Measurements from ENCODE around the gene LRRC42. TPM values are rescaled to one million over a fixed set of nuclear protein-coding genes. Genes with fewer than 3 reads are reported as not detected.

The LRRC42 gene
- total and polyA plus RNA-seq, 9 of the 15 experiments (the other 6 are each of a cell fraction or from before 2014, with no cell fraction given): 17.3 to 51.9 (median 35.5) TPM

DNA sequence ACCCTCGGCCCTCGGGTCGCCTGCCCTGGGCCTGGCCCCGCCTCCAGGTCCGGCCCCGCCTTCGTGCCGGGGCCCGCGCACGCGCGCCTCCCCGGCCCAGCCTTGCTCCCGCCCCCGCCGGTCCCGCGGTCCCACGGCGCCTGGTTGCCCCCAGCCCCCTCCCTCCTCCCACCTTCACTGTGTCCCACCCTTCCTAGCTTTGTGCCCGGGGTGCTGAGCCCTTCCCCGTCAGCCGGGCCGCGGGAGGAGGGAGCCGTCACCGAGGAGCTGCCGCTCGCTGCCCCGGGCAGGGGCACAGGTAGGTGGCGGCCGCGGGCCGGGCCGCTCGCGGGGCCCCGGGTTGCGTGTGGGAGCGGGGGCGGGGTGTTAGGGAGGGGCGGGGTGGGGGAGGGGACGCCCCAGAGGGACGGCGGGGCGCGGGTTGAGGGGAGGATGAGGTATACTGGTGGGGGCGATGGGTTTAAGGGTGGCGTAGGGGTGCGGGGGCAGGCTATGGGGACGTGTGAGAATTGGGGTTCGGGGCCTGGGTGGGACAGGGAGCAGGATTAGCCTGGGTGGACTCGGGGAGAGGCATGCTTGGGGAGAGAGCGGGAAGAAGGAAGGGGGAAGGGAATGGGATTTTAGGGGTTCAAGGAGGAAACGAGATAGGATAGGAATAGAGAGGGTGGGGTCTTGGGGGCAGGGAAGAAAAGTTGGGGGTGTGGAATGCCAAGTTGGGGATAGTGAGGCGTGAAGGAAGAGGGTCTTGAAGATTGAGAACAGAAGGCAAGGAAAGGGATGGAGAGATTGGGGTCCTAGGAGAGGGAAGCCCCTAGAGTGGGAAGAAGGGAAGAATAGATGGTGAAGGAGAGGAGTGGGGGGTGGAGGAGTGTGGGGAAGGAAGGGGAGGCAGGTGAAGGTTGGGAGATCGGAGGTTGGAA lies at the start of gene LRRC42 (continued):
- peak; percentile 70; the same call in 1 of the 2 replicates for TF ChIP-seq PHF8 (IDR thresholded peaks at IDR 0.05; ENCODE audit: borderline replicate concordance, low read length)
- no peak for TF ChIP-seq ZSCAN29 (IDR thresholded peaks at IDR 0.05)
- peak; percentile 94; a peak in 2 of 4 replicates for TF ChIP-seq NRF1 (conservative IDR thresholded peaks at IDR 0.05 in 1 of 2, IDR thresholded peaks at IDR 0.05 in 1 of 2)
- peak; percentile 3; the same call in 1 of the 2 replicates for TF ChIP-seq OTX1 (CRISPR knock-in tag; IDR thresholded peaks at IDR 0.05)
- TF ChIP-seq HNRNPL (IDR thresholded peaks at IDR 0.05; ENCODE audit: low read depth, low read length): peak; percentile 73; the same call in 1 of the 2 replicates
- peak; percentile 63; the same call in 1 of the 2 replicates for TF ChIP-seq ZNF511 (CRISPR knock-in tag; IDR thresholded peaks at IDR 0.05)
- TF ChIP-seq EP400 (IDR thresholded peaks at IDR 0.05): peak; percentile 17; the same call in 1 of the 2 replicates
- peak in 1 of 2 experiments; percentile 9; a peak in 1 of 4 replicates for TF ChIP-seq TRIM24 (IDR thresholded peaks at IDR 0.05)
- peak; percentile 31 for TF ChIP-seq SMAD1 (IDR thresholded peaks at IDR 0.05; ENCODE audit: low read depth, low read length, partially characterized antibody)
- peak; percentile 48 for TF ChIP-seq ASH1L (IDR thresholded peaks at IDR 0.05; ENCODE audit: borderline replicate concordance, low read depth, partially characterized antibody)
- TF ChIP-seq, protein P1, sequence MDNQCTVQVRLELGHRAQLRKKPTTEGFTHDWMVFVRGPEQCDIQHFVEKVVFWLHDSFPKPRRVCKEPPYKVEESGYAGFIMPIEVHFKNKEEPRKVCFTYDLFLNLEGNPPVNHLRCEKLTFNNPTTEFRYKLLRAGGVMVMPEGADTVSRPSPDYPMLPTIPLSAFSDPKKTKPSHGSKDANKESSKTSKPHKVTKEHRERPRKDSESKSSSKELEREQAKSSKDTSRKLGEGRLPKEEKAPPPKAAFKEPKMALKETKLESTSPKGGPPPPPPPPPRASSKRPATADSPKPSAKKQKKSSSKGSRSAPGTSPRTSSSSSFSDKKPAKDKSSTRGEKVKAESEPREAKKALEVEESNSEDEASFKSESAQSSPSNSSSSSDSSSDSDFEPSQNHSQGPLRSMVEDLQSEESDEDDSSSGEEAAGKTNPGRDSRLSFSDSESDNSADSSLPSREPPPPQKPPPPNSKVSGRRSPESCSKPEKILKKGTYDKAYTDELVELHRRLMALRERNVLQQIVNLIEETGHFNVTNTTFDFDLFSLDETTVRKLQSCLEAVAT (IDR thresholded peaks at IDR 0.05): peak; percentile 36 to 55; a peak in 2 of 4 replicates
- TF ChIP-seq ATF7 (IDR thresholded peaks at IDR 0.05): no peak; the same call in 1 of the 2 replicates
- TF ChIP-seq NCOR1 (IDR thresholded peaks at IDR 0.05): no peak
- TF ChIP-seq CXXC5 (CRISPR knock-in tag; IDR thresholded peaks at IDR 0.05): peak; percentile 77
- peak; percentile 73 for TF ChIP-seq HDGF (IDR thresholded peaks at IDR 0.05)
- TF ChIP-seq ZNF586 (CRISPR knock-in tag; conservative IDR thresholded peaks at IDR 0.05): no peak
- TF ChIP-seq, protein P2, sequence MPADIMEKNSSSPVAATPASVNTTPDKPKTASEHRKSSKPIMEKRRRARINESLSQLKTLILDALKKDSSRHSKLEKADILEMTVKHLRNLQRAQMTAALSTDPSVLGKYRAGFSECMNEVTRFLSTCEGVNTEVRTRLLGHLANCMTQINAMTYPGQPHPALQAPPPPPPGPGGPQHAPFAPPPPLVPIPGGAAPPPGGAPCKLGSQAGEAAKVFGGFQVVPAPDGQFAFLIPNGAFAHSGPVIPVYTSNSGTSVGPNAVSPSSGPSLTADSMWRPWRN (IDR thresholded peaks at IDR 0.05; ENCODE audit: low read depth): no peak
- no peak for TF ChIP-seq HCFC1 (IDR thresholded peaks at IDR 0.05; ENCODE audit: low read depth, low read length)
- 0 out of 2 replicates have a peak, but pooled peaks have one; percentile 33 for TF ChIP-seq HBP1 (CRISPR knock-in tag; IDR thresholded peaks at IDR 0.05)
- TF ChIP-seq ZNF24 (IDR thresholded peaks at IDR 0.05): no peak
- TF ChIP-seq ZNF444 (CRISPR knock-in tag; IDR thresholded peaks at IDR 0.05): peak; percentile 82; the same call in 1 of the 2 replicates
- TF ChIP-seq RBBP5 (IDR thresholded peaks at IDR 0.05; ENCODE audit: borderline replicate concordance, insufficient read depth, low read length, poor library complexity, severe bottlenecking): peak; percentile 66
- no peak for TF ChIP-seq ADNP (tag; IDR thresholded peaks at IDR 0.05)
- TF ChIP-seq FOXJ3 (CRISPR knock-in tag; IDR thresholded peaks at IDR 0.05): no peak
- 0 out of 2 replicates have a peak, but pooled peaks have one; percentile 31 for TF ChIP-seq NR3C1 (CRISPR knock-in tag; IDR thresholded peaks at IDR 0.05)
- no peak for TF ChIP-seq NFATC3 (IDR thresholded peaks at IDR 0.05)

All from K562 (cell line).